ENCODE results near the gene ERAP2.

The ERAP2 gene

GRCh38 chr5:96931605-96932004 lies 55.3 kb downstream of the ERAP2 start:
- DNase-seq (ENCODE audit: low read depth in 2 of 2, low spot score in 1 of 2) = no peak

- DNase-seq (ENCODE audit: low read depth in 2 of 2, low spot score in 1 of 2) = no peak
These were observed 55.7 kb downstream of the ERAP2 start for GRCh38 chr5:96932026-96932425.

GRCh38 chr5:96933764-96934707 lies 57.7 kb downstream of the ERAP2 start:
- no peak for DNase-seq (ENCODE audit: low read depth in 2 of 2, low spot score in 1 of 2)

DNA sequence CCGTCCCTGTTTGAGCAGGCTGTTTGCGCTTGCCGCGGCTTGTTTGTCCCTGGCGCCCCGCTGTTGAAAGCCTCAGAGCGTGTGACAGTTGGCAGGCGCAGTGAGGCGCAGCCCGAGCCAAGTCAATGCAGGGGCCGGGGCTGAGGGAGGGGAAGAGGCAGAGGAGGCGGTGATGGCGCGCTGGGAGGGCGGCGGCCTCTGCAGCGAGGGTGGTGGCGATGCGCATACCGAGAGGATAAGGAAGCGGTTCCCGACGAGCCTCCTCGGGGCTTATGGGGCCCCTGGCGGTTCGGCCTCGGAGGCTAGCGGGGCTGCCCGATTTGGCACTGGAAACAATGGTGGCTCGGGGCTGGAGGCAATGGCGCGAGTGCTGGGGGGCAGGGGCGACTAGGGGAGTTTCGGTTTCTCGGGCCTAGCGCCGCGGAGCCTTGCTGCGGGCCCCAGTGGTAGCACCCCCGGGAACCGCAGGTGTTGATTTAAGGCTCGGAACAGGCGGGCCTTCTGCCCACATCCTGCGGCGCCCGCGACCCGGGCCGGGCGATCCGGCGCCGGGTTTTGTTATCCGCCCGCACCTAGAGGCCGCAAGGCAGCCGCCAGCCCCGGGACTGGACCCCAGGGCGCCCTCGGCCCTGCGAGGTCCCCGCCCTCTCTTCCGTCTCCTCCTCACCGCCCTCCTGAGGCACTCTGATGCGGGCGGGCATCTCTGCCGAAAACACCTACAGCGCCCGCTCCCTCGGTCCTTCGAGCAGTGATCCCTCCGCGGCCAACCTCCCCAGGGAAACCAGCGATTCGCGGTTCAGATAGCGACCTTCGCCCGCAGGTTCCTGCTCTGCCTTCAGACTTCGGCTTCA lies 58.6 kb downstream of the ERAP2 start:
- peak; percentile 73 to 84 for DNase-seq (ENCODE audit: low read depth in 2 of 2, low spot score in 1 of 2)

DNA sequence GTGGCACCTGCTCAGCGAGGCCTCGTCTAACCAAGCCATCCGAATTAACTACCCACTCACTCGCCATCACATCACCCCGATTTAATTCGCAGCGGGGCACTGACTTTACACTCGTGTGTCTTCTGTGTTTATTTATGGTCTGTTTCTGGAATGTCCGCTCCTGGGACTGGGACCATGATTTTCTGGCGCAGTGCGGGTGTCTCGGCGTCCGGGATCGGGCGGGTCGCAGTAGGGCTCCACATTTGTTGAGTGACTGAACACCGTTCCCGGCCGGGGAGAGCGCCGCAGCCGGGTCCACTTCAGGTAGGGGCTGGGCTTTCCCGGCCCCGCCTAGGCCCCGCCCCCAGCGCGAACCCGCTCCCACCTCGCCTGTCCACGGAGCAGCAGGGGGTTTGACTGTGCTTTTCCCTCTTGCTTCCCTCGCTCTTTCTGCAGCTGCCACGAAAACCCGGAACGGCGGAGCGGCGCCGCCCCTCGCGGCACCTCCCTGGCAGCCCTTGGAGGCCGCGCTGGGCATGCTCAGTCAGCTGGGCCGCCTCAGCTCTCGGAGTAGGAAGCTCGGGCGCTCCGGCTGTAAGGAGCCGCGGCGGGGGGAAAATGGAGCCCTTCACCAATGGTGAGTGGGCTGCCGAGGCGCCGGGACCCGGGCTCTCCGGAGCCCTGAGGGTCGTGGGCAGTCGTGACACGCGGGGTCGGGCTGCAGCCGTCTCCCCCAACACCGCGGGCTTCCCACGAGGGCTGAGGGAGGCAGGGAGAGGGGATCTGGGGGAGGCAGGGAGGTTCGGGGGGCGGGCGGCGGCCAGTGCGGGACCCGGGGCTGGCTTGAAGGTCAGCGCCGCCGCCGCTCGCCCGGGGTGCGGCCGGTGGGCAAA lies 59.5 kb downstream of the ERAP2 start, which contains the start of gene LNPEP:
Gene LNPEP, plus strand, starts transcription at position 522 of the 872 bp plus-strand sequence. Its CDS starts 76 bp downstream, at position 598.
- DNase-seq (ENCODE audit: low read depth in 2 of 2, low spot score in 1 of 2) = peak; percentile 79 to 90

DNA sequence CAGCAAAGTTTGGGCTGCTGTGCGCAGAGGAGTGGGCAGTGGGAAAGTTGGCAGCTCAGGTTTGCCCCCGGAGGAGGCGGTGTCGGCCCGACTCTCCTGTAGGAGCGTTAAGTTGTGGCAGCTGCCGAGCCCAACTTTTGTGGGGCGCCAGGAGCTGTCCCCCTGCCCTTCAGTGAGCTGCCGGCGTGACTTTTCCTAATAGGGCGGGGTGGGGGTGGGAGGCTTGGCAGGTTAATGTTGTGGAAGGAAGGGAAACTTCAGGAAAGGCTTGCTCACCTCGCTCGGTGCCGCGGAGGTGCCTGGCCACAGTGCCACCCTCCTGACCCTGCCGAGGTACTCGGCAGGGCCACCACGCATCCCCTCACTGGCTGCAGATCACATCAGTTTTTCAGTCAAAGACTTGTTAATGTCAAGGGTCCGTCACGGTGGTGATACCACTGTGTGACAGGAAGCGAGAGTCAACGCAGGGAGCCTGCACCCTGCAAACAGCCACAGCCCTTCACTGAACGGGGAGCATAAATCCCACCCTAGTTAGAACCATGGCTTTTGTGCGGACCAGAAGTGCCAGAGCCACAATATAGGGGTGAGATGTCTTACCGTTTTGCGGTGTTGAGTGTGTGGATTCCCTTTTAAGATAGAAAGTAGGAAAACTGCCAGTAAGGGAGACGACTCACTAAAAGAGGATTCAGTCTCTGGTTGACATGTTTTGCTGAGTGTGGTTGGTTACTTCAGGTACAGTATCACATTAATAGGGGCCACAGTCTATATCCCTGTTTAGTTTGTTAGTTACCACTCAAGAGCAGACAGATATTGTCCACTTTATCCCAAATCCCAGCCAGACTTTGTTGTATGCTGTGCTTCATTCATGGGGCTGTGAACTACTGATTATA lies 60.4 kb downstream of the ERAP2 start:
- DNase-seq (ENCODE audit: low read depth in 2 of 2, low spot score in 1 of 2) = no peak

DNA sequence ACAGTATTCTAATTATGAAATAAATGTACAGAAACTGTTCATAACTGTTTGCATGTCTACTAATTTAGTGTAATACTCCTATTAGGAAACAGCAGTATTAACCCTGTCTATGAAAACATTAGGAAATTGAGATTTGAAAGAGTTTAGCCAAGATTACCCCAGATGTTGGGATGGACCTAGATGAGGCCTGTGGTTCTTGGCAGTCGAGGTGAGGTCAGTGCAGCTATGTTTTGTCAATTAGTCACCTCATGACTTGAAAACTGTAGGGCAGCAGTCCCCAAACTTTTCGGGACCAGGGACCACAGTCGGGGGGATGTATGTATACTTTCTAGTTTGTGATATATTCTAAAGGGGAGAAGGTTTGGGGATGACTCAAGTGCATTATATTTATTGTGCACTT lies 64.3 kb downstream of the ERAP2 start:
- DNase-seq (ENCODE audit: low read depth in 2 of 2, low spot score in 1 of 2) = no peak

- no peak for DNase-seq (ENCODE audit: low read depth in 2 of 2, low spot score in 1 of 2)
These were observed 64.8 kb downstream of the ERAP2 start for GRCh38 chr5:96941140-96941539.

DNA sequence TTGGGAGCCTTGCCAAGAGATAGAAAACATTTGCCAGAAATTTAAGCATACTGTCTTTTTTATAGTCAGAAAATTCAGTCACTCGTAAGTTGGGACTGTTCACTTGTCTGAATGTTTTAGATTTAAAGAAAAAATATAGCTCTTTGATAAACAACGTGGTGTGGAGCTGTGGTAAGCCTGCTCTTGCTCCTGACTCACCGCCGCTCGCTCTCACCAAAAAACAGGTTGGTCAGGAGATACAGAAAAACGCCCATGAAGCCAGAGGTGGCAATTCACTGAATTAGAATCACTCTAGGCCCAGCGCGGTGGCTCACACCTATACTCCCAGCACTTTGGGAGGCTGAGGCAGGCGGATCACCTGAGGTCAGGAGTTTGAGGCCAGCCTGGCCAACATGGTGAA lies 65.8 kb downstream of the ERAP2 start:
- DNase-seq (ENCODE audit: low read depth in 2 of 2, low spot score in 1 of 2) = no peak

- DNase-seq (ENCODE audit: low read depth in 2 of 2, low spot score in 1 of 2) = no peak
These were observed 66.6 kb downstream of the ERAP2 start for GRCh38 chr5:96942911-96943310.

GRCh38 chr5:96943799-96944198 lies 67.5 kb downstream of the ERAP2 start:
- no peak for DNase-seq (ENCODE audit: low read depth in 2 of 2, low spot score in 1 of 2)

- no peak for DNase-seq (ENCODE audit: low read depth in 2 of 2, low spot score in 1 of 2)
These were observed 69.0 kb downstream of the ERAP2 start for GRCh38 chr5:96945144-96945897.

GRCh38 chr5:96946381-96946780 lies 70.1 kb downstream of the ERAP2 start:
- no peak for DNase-seq (ENCODE audit: low read depth in 2 of 2, low spot score in 1 of 2)

GRCh38 chr5:96952118-96952750 lies 75.9 kb downstream of the ERAP2 start:
- DNase-seq (ENCODE audit: low read depth in 2 of 2, low spot score in 1 of 2) = no peak

GRCh38 chr5:96952974-96953730 lies 76.9 kb downstream of the ERAP2 start:
- no peak for DNase-seq (ENCODE audit: low read depth in 2 of 2, low spot score in 1 of 2)

DNA sequence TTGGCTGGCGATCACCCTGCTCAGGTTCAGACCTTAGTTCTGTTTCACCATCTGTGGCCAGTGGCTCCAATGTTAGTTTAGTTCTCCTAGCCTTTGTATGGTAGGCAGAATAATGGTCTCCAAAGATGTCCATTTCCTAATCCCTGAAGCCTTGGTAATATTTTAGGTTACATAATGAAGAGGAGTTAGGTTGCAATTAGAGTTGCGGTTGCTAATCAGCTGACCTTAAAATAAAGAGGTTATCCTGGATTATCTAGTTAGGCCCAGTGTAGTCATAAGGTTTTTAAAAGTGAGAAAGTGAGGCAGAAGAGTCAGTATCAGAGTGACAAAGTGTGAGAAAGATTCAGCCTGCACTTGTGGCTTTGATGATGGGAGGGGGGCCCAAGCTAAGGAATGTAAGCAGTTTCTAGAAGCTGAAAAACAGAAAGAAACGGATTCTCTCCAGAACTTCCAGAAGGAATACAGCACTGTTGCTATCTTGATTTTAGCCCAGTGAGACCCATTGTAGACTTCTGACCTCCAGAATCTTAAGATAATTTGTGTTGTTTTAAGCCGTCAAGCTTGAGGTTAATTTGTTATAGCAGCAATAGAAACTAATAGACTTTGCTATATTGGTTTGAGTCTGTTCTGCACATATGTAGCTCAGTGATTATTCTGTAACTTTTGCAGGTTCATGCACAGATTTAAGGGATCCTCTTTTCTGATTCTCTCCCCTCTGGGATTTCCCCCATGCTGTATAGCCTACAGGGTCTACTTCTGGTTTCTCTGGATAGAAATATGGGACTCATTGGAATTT lies 81.2 kb downstream of the ERAP2 start:
- DNase-seq (ENCODE audit: low read depth in 2 of 2, low spot score in 1 of 2) = no peak

DNA sequence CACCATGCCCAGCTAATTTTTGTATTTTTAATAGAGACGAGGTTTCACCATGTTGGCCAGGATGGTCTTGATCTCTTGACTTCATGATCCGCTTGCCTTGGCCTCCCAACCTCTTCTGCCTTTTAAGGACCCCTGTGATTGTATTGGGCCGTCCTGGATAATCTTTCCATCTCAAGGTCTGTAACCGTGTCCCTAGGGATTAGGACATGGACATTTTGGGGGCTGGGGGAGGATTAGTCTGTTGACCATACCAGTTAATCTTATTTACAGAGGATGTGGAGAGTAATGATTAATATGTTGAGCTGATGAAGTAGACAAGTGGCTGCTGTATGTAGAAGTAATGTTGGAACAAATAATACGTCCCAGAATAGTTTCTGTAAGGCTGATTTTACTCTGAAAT lies 82.7 kb downstream of the ERAP2 start:
- no peak for DNase-seq (ENCODE audit: low read depth in 2 of 2, low spot score in 1 of 2)

Data from stimulated activated CD8-positive, alpha-beta memory T cell treated with anti-CD3 and anti-CD28 coated beads, Interleukin-4, amount 100 ng/mL, for 1 hour (primary cell).